ENCODE data around the gene UIMC1.

UIMC1 gene

DNA sequence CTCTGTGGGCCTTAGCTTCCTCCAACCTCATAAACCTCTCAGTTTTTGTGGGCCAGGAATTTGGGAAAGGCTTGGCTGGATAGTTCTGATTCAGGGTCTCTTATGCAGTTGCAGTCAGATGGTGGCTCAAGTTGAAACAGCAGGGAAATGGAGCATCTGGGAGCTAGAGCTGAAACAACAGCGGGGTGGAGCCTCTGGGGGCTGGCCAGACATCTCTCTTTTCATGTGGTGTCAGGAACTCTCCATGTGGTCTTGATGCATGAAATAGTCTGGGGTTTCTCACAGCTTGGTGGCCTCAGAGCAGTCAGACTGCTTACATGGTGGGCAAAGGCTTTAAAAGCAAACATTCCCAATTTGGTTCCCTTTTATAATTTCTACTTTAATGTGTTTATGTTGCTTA, 29.4 kb upstream of the UIMC1 start (continued):
- TF ChIP-seq, protein P1, sequence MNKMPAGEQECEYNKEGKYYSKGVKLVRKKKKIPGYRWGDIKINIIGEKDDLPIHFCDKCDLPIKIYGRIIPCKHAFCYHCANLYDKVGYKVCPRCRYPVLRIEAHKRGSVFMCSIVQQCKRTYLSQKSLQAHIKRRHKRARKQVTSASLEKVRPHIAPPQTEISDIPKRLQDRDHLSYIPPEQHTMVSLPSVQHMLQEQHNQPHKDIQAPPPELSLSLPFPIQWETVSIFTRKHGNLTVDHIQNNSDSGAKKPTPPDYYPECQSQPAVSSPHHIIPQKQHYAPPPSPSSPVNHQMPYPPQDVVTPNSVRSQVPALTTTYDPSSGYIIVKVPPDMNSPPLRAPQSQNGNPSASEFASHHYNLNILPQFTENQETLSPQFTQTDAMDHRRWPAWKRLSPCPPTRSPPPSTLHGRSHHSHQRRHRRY (tag by site-specific recombination; IDR thresholded peaks at IDR 0.05): no peak
- no peak for TF ChIP-seq ZNF549 (tag by site-specific recombination; IDR thresholded peaks at IDR 0.05)
- no peak for TF ChIP-seq ZBTB48 (tag by site-specific recombination; IDR thresholded peaks at IDR 0.05)
- TF ChIP-seq ZNF394 (tag by site-specific recombination; IDR thresholded peaks at IDR 0.05; ENCODE audit: borderline replicate concordance): no peak
- TF ChIP-seq, protein P2, sequence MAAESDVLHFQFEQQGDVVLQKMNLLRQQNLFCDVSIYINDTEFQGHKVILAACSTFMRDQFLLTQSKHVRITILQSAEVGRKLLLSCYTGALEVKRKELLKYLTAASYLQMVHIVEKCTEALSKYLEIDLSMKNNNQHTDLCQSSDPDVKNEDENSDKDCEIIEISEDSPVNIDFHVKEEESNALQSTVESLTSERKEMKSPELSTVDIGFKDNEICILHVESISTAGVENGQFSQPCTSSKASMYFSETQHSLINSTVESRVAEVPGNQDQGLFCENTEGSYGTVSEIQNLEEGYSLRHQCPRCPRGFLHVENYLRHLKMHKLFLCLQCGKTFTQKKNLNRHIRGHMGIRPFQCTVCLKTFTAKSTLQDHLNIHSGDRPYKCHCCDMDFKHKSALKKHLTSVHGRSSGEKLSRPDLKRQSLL (tag by site-specific recombination; IDR thresholded peaks at IDR 0.05): peak; percentile 95

DNA sequence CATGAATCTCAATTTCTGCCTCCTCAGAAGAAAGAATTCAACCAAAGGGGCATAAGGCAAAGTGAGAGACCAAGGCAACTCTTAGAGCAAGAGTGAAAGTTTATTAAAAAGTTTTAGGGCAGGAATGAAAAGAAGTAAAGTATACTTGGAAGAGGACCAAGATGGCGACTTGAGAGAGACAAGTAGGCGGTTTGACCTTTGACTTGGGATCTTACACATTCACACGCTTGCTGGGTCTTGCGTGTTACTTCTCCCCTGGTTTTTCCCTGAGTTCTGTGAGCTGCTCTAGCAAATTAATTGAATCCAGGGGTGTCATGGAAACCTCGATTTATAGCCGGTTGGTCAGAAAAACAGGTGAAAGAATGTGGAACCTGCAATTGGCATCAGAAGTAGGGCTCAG, 22.9 kb upstream of the UIMC1 start:
- H3K4me3 ChIP-seq (ENCODE audit: low read depth, low read length): no peak overlapping the region
- CTCF ChIA-PET: interaction anchor here (0.6 kb wide), 1 partner anchor 245 kb away, joined by 4 read pairs; no protein-coding TSS in a partner anchor
- POLR2A ChIA-PET: no interaction called here
- peaks cover 50 to 53% of the 10 kb centered on the region in 2 experiments for H3K36me3 ChIP-seq (ENCODE audit: control insufficient read depth in 2 of 2, insufficient read depth in 1 of 2, low read length in 2 of 2)
- H3K27ac ChIP-seq (ENCODE audit: extremely low read depth, low read depth, low read length): no peak overlapping the region
- no peaks in the 10 kb centered on the region for H3K9me3 ChIP-seq (ENCODE audit: control insufficient read depth, insufficient read depth, low read depth, low read length)
- TF ChIP-seq ZBTB21 (tag by site-specific recombination; IDR thresholded peaks at IDR 0.05) (no peak), KLF8 (tag by site-specific recombination; IDR thresholded peaks at IDR 0.05) (no peak), ZNF777 (tag by site-specific recombination; IDR thresholded peaks at IDR 0.05; ENCODE audit: borderline replicate concordance) (no peak), ZNF514 (tag by site-specific recombination; IDR thresholded peaks at IDR 0.05) (no peak), BCL11A (tag by site-specific recombination; IDR thresholded peaks at IDR 0.05; ENCODE audit: low read depth) (no peak), TCF7L2 (IDR thresholded peaks at IDR 0.05; ENCODE audit: borderline replicate concordance, low read depth, low read length) (no peak), ZNF391 (tag by site-specific recombination; IDR thresholded peaks at IDR 0.05; ENCODE audit: borderline replicate concordance, low read depth) (no peak)
- no peaks in the 10 kb centered on the region for H3K4me1 ChIP-seq (ENCODE audit: control insufficient read depth, insufficient read depth, low read length)

DNA sequence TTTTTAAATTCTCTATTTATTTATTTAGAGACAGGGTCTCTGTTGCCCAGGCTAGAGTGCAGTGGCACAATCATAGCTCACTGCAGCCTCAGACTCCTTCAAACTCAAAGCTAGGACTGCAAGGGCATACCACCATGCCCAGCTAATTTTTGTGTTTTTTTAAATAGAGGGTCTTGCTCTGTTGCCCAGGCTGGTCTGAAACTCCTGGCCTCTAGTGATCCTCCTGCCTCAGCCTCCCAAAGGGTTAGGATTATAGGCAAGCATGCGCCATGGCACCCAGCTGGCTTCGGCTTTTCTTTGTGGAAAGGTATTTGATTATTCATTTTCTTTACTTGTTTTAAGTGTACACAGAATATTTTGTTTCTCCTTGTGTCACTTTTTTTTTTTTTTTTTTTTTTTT, 21.1 kb upstream of the UIMC1 start:
- Histone ChIP-seq H3K4me1 (ENCODE audit: control insufficient read depth, insufficient read depth, low read length) (no peaks in the 10 kb centered on the region), H3K36me3 (ENCODE audit: control insufficient read depth in 2 of 2, insufficient read depth in 1 of 2, low read length in 2 of 2) (peaks cover 46 to 51% of the 10 kb centered on the region in 2 experiments), H3K9me3 (ENCODE audit: control insufficient read depth, insufficient read depth, low read depth, low read length) (no peaks in the 10 kb centered on the region), H3K4me3 (ENCODE audit: low read depth, low read length) (no peak overlapping the region), H3K27ac (ENCODE audit: extremely low read depth, low read depth, low read length) (no peak overlapping the region)
- CTCF ChIA-PET: interaction anchor here (0.6 kb wide), 1 partner anchor 40 kb away, joined by 3 read pairs; no protein-coding TSS in a partner anchor
- POLR2A ChIA-PET: interaction anchor here (0.5 to 1.7 kb wide), 5 partner anchors 8 to 325 kb away, joined by 3 to 10 read pairs (median 4); no protein-coding TSS in a partner anchor
- peak; percentile 47; the same call in 1 of the 2 replicates for TF ChIP-seq ZNF121 (tag by site-specific recombination; IDR thresholded peaks at IDR 0.05)
- TF ChIP-seq ZBTB21 (tag by site-specific recombination; IDR thresholded peaks at IDR 0.05): no peak

DNA sequence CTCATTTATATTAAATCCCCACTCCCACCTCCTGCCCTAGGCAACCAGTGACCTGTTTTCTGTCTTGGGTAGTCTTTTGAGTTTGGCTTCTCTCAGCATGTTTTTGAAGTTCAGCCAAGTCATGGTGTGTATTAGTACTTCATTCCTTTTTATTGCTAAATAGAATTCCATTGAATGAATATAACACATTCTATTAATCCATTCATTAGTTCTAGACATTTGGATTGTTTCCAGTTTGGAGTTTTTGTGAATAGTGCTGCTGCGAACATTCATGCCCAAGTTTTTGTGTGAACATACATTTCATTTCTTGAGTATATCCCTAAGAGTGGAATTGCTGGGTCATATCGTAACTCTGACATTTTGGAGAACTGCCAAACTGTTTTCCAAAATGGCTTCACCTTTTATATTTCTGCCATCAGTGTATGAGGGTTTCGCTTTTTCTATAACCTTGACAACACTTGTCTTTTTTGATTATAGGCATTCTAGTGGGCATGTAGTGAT, 18.6 kb upstream of the UIMC1 start:
- ChIA-PET CTCF (interaction anchor here (0.9 to 1.3 kb wide), 3 partner anchors 46 to 365 kb away, joined by 3 read pairs; no protein-coding TSS in a partner anchor), POLR2A (no interaction called here)
- no peaks in the 10 kb centered on the region for H3K9me3 ChIP-seq (ENCODE audit: control insufficient read depth, insufficient read depth, low read depth, low read length)
- no peak overlapping the region for H3K27ac ChIP-seq (ENCODE audit: extremely low read depth, low read depth, low read length)
- H3K4me3 ChIP-seq (ENCODE audit: low read depth, low read length): no peak overlapping the region
- no peaks in the 10 kb centered on the region for H3K4me1 ChIP-seq (ENCODE audit: control insufficient read depth, insufficient read depth, low read length)
- H3K36me3 ChIP-seq (ENCODE audit: control insufficient read depth in 2 of 2, insufficient read depth in 1 of 2, low read length in 2 of 2): peaks cover 28 to 41% of the 10 kb centered on the region in 2 experiments; a peak in 2 of 3 replicates
- peak; percentile 62; the same call in 1 of the 2 replicates for TF ChIP-seq ZNF140 (tag by site-specific recombination; IDR thresholded peaks at IDR 0.05)
- no peak for TF ChIP-seq ZIC2 (tag by site-specific recombination; IDR thresholded peaks at IDR 0.05)
- TF ChIP-seq, protein P3, sequence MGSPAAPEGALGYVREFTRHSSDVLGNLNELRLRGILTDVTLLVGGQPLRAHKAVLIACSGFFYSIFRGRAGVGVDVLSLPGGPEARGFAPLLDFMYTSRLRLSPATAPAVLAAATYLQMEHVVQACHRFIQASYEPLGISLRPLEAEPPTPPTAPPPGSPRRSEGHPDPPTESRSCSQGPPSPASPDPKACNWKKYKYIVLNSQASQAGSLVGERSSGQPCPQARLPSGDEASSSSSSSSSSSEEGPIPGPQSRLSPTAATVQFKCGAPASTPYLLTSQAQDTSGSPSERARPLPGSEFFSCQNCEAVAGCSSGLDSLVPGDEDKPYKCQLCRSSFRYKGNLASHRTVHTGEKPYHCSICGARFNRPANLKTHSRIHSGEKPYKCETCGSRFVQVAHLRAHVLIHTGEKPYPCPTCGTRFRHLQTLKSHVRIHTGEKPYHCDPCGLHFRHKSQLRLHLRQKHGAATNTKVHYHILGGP (tag by site-specific recombination; IDR thresholded peaks at IDR 0.05): no peak
- no peak for TF ChIP-seq ZNF221 (tag by site-specific recombination; IDR thresholded peaks at IDR 0.05; ENCODE audit: borderline replicate concordance)
- TF ChIP-seq ZNF521 (tag by site-specific recombination; IDR thresholded peaks at IDR 0.05): no peak
- TF ChIP-seq, protein P4, sequence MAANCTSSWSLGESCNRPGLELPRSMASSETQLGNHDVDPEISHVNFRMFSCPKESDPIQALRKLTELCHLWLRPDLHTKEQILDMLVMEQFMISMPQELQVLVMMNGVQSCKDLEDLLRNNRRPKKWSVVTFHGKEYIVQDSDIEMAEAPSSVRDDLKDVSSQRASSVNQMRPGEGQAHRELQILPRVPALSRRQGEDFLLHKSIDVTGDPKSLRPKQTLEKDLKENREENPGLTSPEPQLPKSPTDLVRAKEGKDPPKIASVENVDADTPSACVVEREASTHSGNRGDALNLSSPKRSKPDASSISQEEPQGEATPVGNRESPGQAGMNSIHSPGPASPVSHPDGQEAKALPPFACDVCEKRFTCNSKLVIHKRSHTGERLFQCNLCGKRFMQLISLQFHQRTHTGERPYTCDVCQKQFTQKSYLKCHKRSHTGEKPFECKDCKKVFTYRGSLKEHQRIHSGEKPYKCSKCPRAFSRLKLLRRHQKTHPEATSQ (tag by site-specific recombination; IDR thresholded peaks at IDR 0.05): no peak
- TF ChIP-seq, protein P5, sequence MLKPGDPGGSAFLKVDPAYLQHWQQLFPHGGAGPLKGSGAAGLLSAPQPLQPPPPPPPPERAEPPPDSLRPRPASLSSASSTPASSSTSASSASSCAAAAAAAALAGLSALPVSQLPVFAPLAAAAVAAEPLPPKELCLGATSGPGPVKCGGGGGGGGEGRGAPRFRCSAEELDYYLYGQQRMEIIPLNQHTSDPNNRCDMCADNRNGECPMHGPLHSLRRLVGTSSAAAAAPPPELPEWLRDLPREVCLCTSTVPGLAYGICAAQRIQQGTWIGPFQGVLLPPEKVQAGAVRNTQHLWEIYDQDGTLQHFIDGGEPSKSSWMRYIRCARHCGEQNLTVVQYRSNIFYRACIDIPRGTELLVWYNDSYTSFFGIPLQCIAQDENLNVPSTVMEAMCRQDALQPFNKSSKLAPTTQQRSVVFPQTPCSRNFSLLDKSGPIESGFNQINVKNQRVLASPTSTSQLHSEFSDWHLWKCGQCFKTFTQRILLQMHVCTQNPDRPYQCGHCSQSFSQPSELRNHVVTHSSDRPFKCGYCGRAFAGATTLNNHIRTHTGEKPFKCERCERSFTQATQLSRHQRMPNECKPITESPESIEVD (tag by site-specific recombination; IDR thresholded peaks at IDR 0.05): peak; percentile 21; the same call in 1 of the 2 replicates
- no peak for TF ChIP-seq BCL11B (tag by site-specific recombination; IDR thresholded peaks at IDR 0.05; ENCODE audit: low read depth)
- no peak for TF ChIP-seq ZEB2 (tag by site-specific recombination; IDR thresholded peaks at IDR 0.05)

Data from HEK293 (cell line).